Thyroid gland (tissue), 4 donors: ENCODE measurements around the gene MLANA. TPM values are rescaled to one million over a fixed set of nuclear protein-coding genes. Genes with fewer than 3 reads are reported as not detected.
"Not testable (repeated sequence)": the region's sequence is repeated elsewhere in the genome, so short reads cannot be mapped to it uniquely, and the experiment has no call there.

ENCODE experiments used
- DNase-seq, 2 donors: peaks; one replicate each; pipeline ENCODE4 v3.0.0-alpha.2; 2019
- H3K27ac ChIP-seq, 3 donors: fragments of 200-600 bp; sonication (generic); 1 replicate in 2 of 3; 2 replicates in 1 of 3; pipeline ENCODE4 v1.5.1; 2016 to 2019; ENCODE audit warnings: mild to moderate bottlenecking in 1 of 3, moderate library complexity in 1 of 3
- H3K27me3 ChIP-seq: fragments of 200-600 bp; sonication (generic); one replicate; pipeline ENCODE4 v1.5.1; 2019
- H3K36me3 ChIP-seq, 2 donors: fragments of 200-600 bp; sonication (generic); one replicate each; pipeline ENCODE4 v1.5.1; 2016 to 2019
- H3K4me1 ChIP-seq, 2 donors: fragments of 200-600 bp; sonication (generic); one replicate each; pipeline ENCODE4 v1.5.1; 2017 to 2019
- H3K4me3 ChIP-seq, 3 donors: fragments of 200-600 bp; sonication (generic); replicated peaks in 1 of 3; 1 replicate in 2 of 3; 2 replicates in 1 of 3; pipeline ENCODE4 v1.5.1; 2016; ENCODE audit warnings: mild to moderate bottlenecking in 1 of 3
- H3K9me3 ChIP-seq: fragments of 200-600 bp; sonication (generic); one replicate; pipeline ENCODE4 v1.5.1; 2017
- CTCF ChIP-seq, 6 experiments: fragments of 200-600 bp in 3 of 6; fragments of 450-650 bp in 3 of 6; sonication (generic) in 3 of 6; IDR thresholded peaks; one replicate each; pipeline ENCODE4 v1.5.1; 2016 to 2019; ENCODE audit warnings: antibody characterized with exemption in 6 of 6, mild to moderate bottlenecking in 2 of 6, inconsistent platforms in 1 of 6, moderate library complexity in 1 of 6
- POLR2A ChIP-seq, 2 donors: fragments of 450-650 bp; IDR thresholded peaks; one replicate each; pipeline ENCODE4 v1.6.1; 2017; ENCODE audit warnings: antibody characterized with exemption in 2 of 2, mild to moderate bottlenecking in 2 of 2, moderate library complexity in 1 of 2
- WGBS, 2 donors: methylation state at CpG; one replicate each; pipeline ENCODE4 v1.1.5; 2017; 5-methylcytosine and 5-hydroxymethylcytosine counted together
- intact Hi-C: fragments of 100-400 bp; cut with DNase I; formaldehyde crosslinking; loops from one replicate; pipeline ENCODE4 v1.15.1; 2023
- total RNA-seq, 4 donors: library from RNA; depleted of rRNA; stranded (reverse); fragments of >200 nt; gene quantifications; one replicate each; pipeline ENCODE4 v1.2.3, GENCODE V29; 2016

Gene MLANA
- total RNA-seq, 4 donors from 2014 or later: not detected

- TF ChIP-seq POLR2A (IDR thresholded peaks at IDR 0.05) (no peak), CTCF (IDR thresholded peaks at IDR 0.05) (no peak)
Measured at GRCh38 chr9:5879419-5880181, 11.1 kb upstream of the MLANA start.

GRCh38 chr9:5882244-5883012 is 8.3 kb upstream of the MLANA start:
- DNase-seq, H3K36me3 ChIP-seq, H3K9me3 ChIP-seq, H3K27me3 ChIP-seq, H3K4me3 ChIP-seq, H3K27ac ChIP-seq, intact Hi-C loops: not testable (repeated sequence)
- WGBS, 2 donors: 96 to 99% methylated on average over 5 of the region's 5 CpGs
- peaks cover 14 to 25% of the 10 kb centered on the region in 2 donors for H3K4me1 ChIP-seq

More at GRCh38 chr9:5879419-5880181, 11.1 kb upstream of the MLANA start:
- H3K9me3 ChIP-seq: no peaks in the 10 kb centered on the region
- intact Hi-C loops: no loop called here
- DNase-seq: no peak
- 87 to 91% methylated on average over 10 of the region's 10 CpGs for WGBS, 2 donors
- H3K36me3 ChIP-seq: no peaks in the 10 kb centered on the region
- peaks cover 12% of the 10 kb centered on the region in 2 donors for H3K4me1 ChIP-seq
- no peaks in the 10 kb centered on the region for H3K27me3 ChIP-seq
- H3K27ac ChIP-seq: no peak overlapping the region
- H3K4me3 ChIP-seq: no peak overlapping the region

GRCh38 chr9:5884191-5884590 is 6.5 kb upstream of the MLANA start:
- Histone ChIP-seq H3K4me1 (peaks cover 14 to 25% of the 10 kb centered on the region in 2 donors), H3K36me3 (no peaks in the 10 kb centered on the region), H3K27me3 (no peaks in the 10 kb centered on the region), H3K9me3 (no peaks in the 10 kb centered on the region), H3K4me3 (no peak overlapping the region), H3K27ac (peak overlapping the region; percentile 44 to 76 (median 68))
- peak; percentile 80 to 83 for DNase-seq
- intact Hi-C loops: no loop called here
- WGBS, 2 donors: 32 to 42% methylated on average over 8 of the region's 9 CpGs
- TF ChIP-seq CTCF (IDR thresholded peaks at IDR 0.05) (no peak), POLR2A (IDR thresholded peaks at IDR 0.05) (peak in 1 of 2 donors; percentile 28)

- intact Hi-C loops: loop anchor here (2.0 to 5.0 kb wide), 2 partner anchors 168 to 421 kb away; no protein-coding TSS in a partner anchor
- Histone ChIP-seq H3K27ac (no peak overlapping the region), H3K9me3 (no peaks in the 10 kb centered on the region), H3K4me1 (peaks cover 14 to 25% of the 10 kb centered on the region in 2 donors), H3K27me3 (no peaks in the 10 kb centered on the region), H3K4me3 (no peak overlapping the region), H3K36me3 (no peaks in the 10 kb centered on the region)
- no peak for TF ChIP-seq POLR2A (IDR thresholded peaks at IDR 0.05)
- TF ChIP-seq CTCF (IDR thresholded peaks at IDR 0.05): peak; percentile 84 to 94 (median 90)
- DNase-seq: peak; percentile 85 to 89
- WGBS, 2 donors: 59 to 60% methylated on average over 8 of the region's 8 CpGs
Measured at GRCh38 chr9:5886114-5886939, 4.4 kb upstream of the MLANA start.

- WGBS, 2 donors: 81 to 89% methylated on average over 7 of the region's 7 CpGs
- no peak overlapping the region for H3K4me3 ChIP-seq
- H3K9me3 ChIP-seq: no peaks in the 10 kb centered on the region
- DNase-seq: no peak
- H3K4me1 ChIP-seq: peaks cover 12 to 18% of the 10 kb centered on the region in 2 donors
- TF ChIP-seq POLR2A (IDR thresholded peaks at IDR 0.05) (no peak), CTCF (IDR thresholded peaks at IDR 0.05) (no peak)
- H3K27me3 ChIP-seq: no peaks in the 10 kb centered on the region
- H3K36me3 ChIP-seq: no peaks in the 10 kb centered on the region
- H3K27ac ChIP-seq: no peak overlapping the region
- intact Hi-C loops: no loop called here
Measured at GRCh38 chr9:5892456-5893133, 1.9 kb downstream of the MLANA start.
